HS-27A (cell line): Measurements from ENCODE around the gene SORCS2.

ENCODE experiments used
- DNase-seq: peaks from one replicate; pipeline ENCODE4 v3.0.0-alpha.2; 2012; ENCODE audit warnings: low read depth, missing footprints

SORCS2 gene

GRCh38 chr4:7338876-7339623 lies 146.7 kb downstream of the SORCS2 start:
- no peak for DNase-seq

- DNase-seq = no peak
These were observed 147.6 kb downstream of the SORCS2 start for GRCh38 chr4:7339751-7340552.

GRCh38 chr4:7340553-7341433 lies 148.5 kb downstream of the SORCS2 start:
- DNase-seq = no peak

DNA sequence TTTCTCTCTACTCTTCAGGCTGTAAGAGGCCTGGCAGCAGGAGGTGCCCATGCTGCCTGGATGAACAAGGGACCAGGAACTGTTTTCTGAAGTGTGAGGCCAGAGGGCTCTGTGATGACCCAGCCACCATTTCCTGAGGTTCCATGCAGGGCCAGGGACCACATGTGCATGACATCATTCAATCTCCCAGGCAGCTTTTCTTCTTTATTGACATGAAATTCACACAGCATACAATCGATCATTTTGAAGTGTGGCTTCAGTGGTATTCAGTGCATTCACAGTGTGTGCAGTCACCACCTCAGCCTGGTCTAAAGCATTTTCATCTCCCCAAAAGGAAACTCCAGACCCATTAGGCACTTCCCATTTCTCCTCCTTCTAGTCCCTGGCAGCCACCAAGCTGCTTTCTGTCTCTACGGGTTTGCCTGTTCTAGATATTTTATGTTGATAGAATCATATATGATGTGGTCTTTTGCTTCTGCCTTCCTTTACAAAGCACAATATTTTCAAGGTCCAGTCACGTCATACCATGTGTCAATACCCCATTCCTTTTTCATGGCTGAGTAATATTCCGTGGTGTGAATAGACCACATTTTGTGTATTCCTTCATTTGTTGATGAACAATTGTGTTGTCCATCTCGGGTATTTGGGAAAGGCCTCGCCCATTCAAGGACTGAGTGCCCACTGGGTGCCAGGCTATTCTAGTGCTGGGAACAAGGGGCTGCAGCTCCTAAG lies 149.3 kb downstream of the SORCS2 start:
- DNase-seq = no peak

GRCh38 chr4:7342223-7343080 lies 150.1 kb downstream of the SORCS2 start:
- no peak for DNase-seq

DNA sequence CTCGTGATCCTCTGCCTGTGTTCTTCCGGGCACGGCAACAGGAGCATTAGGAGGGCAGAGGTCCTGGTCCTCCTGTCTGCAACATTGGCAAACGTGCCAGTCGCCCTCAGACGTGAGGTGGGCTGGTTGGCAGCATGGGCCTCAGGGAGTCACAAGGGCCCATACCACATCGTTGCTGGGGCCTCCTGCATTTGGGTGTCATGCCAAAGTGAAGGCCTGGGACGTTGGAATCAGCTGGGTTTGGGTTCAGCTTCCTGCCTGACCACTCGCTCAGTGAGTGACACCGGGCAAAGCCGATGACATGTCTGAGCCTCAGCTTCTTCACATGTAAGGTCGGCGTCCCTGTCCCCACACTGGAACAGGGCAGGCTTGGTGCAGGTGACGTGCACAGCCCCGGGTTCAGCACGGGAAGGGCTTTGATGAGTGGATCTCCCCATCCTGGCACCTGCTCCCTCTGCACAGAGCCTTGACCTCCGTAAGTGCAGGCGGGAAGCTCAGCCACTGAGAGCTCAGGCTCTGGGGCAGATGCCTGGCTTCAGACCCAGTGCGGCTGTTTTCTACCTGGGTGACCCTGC lies 150.8 kb downstream of the SORCS2 start:
- DNase-seq = no peak

DNA sequence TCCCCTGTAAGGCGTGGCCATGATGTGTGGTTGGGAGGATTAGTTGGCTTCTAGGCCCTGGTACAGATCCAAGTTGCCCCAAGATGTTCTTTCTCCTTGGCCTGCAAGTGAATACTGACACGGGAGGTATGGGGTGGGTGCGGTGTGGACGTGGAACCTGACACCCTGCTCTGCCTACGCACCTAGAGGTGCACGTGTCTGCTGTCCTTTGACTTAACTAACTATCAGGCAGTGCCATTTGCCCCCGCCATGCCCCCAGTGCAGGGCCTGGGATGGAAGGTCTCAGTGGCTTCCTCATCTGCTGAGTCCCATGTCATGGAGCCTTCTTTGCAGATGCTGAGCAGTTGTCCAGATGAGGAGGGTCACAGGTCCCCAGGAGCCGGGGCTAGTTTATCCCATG lies 151.6 kb downstream of the SORCS2 start:
- no peak for DNase-seq

- no peak for DNase-seq
These were observed 152.4 kb downstream of the SORCS2 start for GRCh38 chr4:7344636-7345155.

DNA sequence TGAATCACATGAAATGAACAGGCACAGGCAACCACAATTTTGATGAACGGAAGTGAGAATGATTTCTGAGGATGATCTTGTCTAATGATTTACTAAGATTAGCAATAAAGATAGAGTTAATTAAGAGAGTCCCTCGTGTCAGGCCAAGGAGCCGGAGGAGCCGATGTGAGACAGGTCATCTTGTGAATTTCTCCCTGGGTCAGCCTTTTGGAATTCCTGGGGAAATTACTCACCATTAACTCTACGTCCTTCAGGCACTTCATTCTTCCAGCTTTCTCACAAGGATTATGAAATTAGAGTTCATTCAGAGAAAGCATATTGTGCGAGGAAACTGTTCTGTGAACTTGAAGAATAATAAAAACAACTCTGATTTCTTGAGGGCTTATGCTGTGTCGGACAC lies 155.6 kb downstream of the SORCS2 start:
- DNase-seq = no peak

- no peak for DNase-seq
These were observed 156.9 kb downstream of the SORCS2 start for GRCh38 chr4:7348946-7349900.

GRCh38 chr4:7350396-7350795 lies 158.1 kb downstream of the SORCS2 start:
- DNase-seq = no peak

GRCh38 chr4:7351014-7351413 lies 158.7 kb downstream of the SORCS2 start:
- no peak for DNase-seq

- no peak for DNase-seq
These were observed 160.1 kb downstream of the SORCS2 start for GRCh38 chr4:7352486-7352885.

GRCh38 chr4:7353046-7353790 lies 160.9 kb downstream of the SORCS2 start:
- DNase-seq = no peak

DNA sequence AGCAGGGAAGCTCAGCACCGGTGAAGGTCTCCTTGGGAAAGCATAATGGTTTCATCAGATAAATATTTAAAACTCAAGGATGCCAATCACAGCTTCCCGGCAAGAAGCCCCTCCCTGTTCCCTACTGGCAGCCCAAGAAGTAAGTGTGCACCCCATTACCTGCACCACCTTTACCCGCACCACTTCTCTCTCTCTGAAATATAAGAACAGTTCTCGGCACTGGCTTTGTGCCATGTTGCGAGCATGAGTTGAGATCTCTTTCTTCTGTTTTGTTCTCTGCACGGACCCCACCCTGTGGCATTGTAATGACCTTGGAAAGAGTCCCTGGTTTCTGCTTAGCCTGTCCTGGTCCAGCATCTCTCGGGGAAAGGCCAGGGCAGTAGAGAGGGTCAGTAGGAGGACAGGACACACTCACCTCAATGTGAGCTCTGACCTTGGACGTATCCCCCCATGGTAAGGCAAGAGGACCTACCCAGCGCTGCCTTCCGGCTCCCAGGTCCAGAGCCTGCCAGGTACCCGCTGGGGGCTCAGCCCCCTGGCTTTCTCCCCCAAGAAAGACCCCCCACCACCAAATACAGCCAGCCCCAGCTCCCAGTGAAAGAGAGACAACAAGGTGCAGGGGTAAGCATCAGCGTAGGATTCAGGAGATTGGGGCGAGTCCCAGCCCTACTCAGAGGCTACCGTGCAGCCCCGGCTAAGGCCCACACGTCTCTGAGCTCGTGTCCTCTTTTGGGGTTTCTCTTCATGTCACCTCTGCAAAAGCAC lies 161.7 kb downstream of the SORCS2 start:
- DNase-seq = no peak

DNA sequence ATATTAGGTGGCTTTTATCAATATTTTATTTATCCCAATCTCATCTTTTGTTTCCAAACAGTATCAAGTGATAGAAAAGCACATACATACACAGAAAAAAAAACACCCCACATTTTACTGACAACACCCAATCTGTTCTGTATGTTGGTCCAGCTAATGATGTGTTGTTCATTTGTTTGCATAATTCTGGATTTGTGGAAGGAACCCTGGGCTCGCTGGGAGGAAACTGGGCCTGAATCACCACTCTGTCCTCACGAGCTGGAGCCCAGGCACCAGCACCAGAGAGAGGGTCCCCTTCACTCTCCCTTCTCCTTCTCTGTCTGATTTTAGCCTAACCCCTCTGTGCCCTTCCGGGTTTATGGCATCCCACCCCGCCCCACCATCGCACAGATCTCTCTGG lies 162.6 kb downstream of the SORCS2 start:
- no peak for DNase-seq

DNA sequence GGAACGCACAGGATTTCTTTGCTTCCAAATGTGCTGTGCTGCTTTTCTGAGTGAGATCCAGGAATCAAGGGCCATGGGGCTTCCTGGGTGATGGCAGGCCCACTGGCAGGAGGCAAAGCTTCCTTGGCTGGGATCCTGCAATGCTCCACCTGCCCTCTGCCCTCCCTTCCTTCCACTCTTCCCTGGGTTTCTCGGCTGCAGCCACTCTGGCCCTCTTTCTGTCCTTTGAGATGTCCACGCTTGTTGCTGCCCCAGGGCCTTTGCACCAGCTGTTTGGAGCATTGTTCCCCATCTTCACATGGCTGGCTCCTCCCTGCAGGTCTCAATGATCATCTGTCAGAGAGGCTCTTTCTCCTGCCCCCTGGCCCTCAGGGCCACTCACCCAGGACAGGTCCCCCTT lies 163.5 kb downstream of the SORCS2 start:
- no peak for DNase-seq
